ENCODE results near the gene POU6F2.

GRCh38 chr7:39414224-39415035, 436.7 kb downstream of the POU6F2 start:
- TF ChIP-seq POLR2AphosphoS5 (IDR thresholded peaks at IDR 0.05) (no peak), CTCF (IDR thresholded peaks at IDR 0.05) (no peak)
